ENCODE data around the gene NDFIP2. TPM values are rescaled to one million over a fixed set of nuclear protein-coding genes. Genes with fewer than 3 reads are reported as not detected.
A peak's percentile ranks its signal among the peaks of the same experiment; 100 is the strongest.

The NDFIP2 gene
- total and polyA plus RNA-seq, 2 experiments from 2014 or later: 28.3 to 28.7 TPM

DNA sequence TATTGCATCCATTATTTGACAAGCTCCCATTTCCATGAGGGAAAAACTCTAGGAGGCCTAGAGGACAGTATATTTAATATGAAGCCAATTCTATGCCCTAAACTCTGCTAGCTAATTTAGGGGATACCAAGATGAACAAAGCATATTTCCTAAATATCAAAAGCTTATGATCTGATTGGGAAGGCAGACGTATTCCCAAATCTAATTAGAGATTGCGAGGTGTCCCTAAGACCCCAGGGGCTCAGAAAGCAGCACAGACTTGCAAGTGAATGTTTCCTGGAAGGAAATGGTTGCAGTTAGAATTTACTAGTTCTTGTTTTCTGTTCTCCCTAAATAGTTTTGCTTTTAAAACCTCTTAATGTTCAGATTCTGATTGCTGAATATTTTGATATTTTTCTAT is 30.7 kb downstream of the NDFIP2 start:
- Mint-ChIP-seq H3K4me3 (no peak overlapping the region), H3K27ac (no peak overlapping the region), H3K9me3 (no peaks in the 10 kb centered on the region), H3K4me1 (peaks cover 4% of the 10 kb centered on the region; the same call in 2 of the 3 replicates), H3K36me3 (ENCODE audit: low read depth) (no peaks in the 10 kb centered on the region; the same call in 2 of the 3 replicates), H3K27me3 (ENCODE audit: insufficient read depth, low read depth, poor library complexity) (peaks cover 2% of the 10 kb centered on the region)
- no peak overlapping the region for H3K27ac ChIP-seq (ENCODE audit: low read depth)
- no peaks in the 10 kb centered on the region for H3K9me2 ChIP-seq (ENCODE audit: insufficient read depth)
- no peak overlapping the region for H2AFZ ChIP-seq
- H3K4me1 ChIP-seq (ENCODE audit: insufficient read depth): no peaks in the 10 kb centered on the region; the same call in 1 of the 2 replicates
- H3K36me3 ChIP-seq (ENCODE audit: insufficient read depth): no peaks in the 10 kb centered on the region
- no peaks in the 10 kb centered on the region for H3K27me3 ChIP-seq (ENCODE audit: insufficient read depth)
- DNase-seq (ENCODE audit: low spot score) (no peak), ATAC-seq (no peak)
- 0 out of 2 replicates have a peak, but pooled peaks cover 3% of the 10 kb centered on the region for H4K20me1 ChIP-seq (replicated peaks; ENCODE audit: insufficient read depth)
- TF ChIP-seq, protein P1, sequence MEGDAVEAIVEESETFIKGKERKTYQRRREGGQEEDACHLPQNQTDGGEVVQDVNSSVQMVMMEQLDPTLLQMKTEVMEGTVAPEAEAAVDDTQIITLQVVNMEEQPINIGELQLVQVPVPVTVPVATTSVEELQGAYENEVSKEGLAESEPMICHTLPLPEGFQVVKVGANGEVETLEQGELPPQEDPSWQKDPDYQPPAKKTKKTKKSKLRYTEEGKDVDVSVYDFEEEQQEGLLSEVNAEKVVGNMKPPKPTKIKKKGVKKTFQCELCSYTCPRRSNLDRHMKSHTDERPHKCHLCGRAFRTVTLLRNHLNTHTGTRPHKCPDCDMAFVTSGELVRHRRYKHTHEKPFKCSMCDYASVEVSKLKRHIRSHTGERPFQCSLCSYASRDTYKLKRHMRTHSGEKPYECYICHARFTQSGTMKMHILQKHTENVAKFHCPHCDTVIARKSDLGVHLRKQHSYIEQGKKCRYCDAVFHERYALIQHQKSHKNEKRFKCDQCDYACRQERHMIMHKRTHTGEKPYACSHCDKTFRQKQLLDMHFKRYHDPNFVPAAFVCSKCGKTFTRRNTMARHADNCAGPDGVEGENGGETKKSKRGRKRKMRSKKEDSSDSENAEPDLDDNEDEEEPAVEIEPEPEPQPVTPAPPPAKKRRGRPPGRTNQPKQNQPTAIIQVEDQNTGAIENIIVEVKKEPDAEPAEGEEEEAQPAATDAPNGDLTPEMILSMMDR (conservative IDR thresholded peaks at IDR 0.05; ENCODE audit: low read depth in 2 of 2): no peak
- no peak for TF ChIP-seq NANOG (IDR thresholded peaks at IDR 0.05; ENCODE audit: borderline replicate concordance)
- H3K79me2 ChIP-seq (replicated peaks; ENCODE audit: insufficient read depth): peaks cover 64% of the 10 kb centered on the region
- H3K4me2 ChIP-seq: no peak overlapping the region
- no peaks in the 10 kb centered on the region for H3F3A ChIP-seq (replicated peaks; ENCODE audit: low read depth)
- no peak overlapping the region for H3K4me3 ChIP-seq

DNA sequence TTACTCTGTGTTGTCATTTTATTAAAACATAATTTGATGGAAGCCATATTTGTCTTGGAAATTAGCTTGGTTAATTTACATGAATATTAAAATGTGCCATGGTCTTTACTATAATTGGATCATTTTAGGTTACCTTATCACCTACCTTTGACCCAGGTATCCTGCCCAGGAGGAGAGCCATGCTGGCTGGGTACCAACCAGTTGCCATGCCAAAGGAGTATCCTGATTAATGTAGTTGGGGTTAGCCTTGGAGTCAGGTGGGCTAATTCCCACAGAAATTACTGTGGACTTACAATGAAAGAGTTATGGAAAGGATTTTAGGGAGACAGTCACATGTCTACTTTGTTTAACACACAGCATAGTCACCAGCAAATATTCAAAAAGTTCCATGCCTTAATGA is 32.0 kb downstream of the NDFIP2 start:
- ATAC-seq: no peak
- Histone ChIP-seq H3K4me1 (ENCODE audit: insufficient read depth) (no peaks in the 10 kb centered on the region; the same call in 1 of the 2 replicates), H3K27ac (ENCODE audit: low read depth) (no peak overlapping the region; the same call in 1 of the 2 replicates), H3K27me3 (ENCODE audit: insufficient read depth) (no peaks in the 10 kb centered on the region), H3K79me2 (replicated peaks; ENCODE audit: insufficient read depth) (peaks cover 75% of the 10 kb centered on the region), H3K4me2 (no peak overlapping the region), H3F3A (replicated peaks; ENCODE audit: low read depth) (no peaks in the 10 kb centered on the region), H3K36me3 (ENCODE audit: insufficient read depth) (no peaks in the 10 kb centered on the region), H3K9me2 (ENCODE audit: insufficient read depth) (no peaks in the 10 kb centered on the region), H3K4me3 (no peak overlapping the region), H2AFZ (no peak overlapping the region), H4K20me1 (replicated peaks; ENCODE audit: insufficient read depth) (0 out of 2 replicates have a peak, but pooled peaks cover 3% of the 10 kb centered on the region)
- Mint-ChIP-seq H3K4me3 (no peak overlapping the region), H3K9me3 (no peaks in the 10 kb centered on the region), H3K36me3 (ENCODE audit: low read depth) (no peaks in the 10 kb centered on the region), H3K4me1 (peaks cover 4% of the 10 kb centered on the region; the same call in 2 of the 3 replicates), H3K27me3 (ENCODE audit: insufficient read depth, low read depth, poor library complexity) (peaks cover 2% of the 10 kb centered on the region), H3K27ac (peak overlapping the region; percentile 55; the same call in 1 of the 2 replicates)
- DNase-seq (ENCODE audit: low spot score): no peak
- TF ChIP-seq STAT1 (IDR thresholded peaks at IDR 0.05; ENCODE audit: unreplicated experiment): no peak
- TF ChIP-seq, protein P2, sequence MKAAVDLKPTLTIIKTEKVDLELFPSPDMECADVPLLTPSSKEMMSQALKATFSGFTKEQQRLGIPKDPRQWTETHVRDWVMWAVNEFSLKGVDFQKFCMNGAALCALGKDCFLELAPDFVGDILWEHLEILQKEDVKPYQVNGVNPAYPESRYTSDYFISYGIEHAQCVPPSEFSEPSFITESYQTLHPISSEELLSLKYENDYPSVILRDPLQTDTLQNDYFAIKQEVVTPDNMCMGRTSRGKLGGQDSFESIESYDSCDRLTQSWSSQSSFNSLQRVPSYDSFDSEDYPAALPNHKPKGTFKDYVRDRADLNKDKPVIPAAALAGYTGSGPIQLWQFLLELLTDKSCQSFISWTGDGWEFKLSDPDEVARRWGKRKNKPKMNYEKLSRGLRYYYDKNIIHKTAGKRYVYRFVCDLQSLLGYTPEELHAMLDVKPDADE (IDR thresholded peaks at IDR 0.05): no peak
- no peak for TF ChIP-seq ZNF331 (CRISPR knock-in tag; IDR thresholded peaks at IDR 0.05; ENCODE audit: low read depth)
- TF ChIP-seq POLR2AphosphoS5 (IDR thresholded peaks at IDR 0.05; ENCODE audit: low read depth): no peak
- no peak for TF ChIP-seq EZH2phosphoT487 (IDR thresholded peaks at IDR 0.05; ENCODE audit: unreplicated experiment)
- TF ChIP-seq ZNF114 (CRISPR knock-in tag; IDR thresholded peaks at IDR 0.05): no peak
- no peak for TF ChIP-seq JUNB (IDR thresholded peaks at IDR 0.05; ENCODE audit: unreplicated experiment)

Measured in GM23338 (cell line).